GM21381 (cell line): ENCODE results near the gene SLFN5.
"Not testable (repeated sequence)": the region's sequence is repeated elsewhere in the genome, so short reads cannot be mapped to it uniquely, and the experiment has no call there.

Experiments used
- ATAC-seq: cut with Tn5 transposase; IDR thresholded peaks from one replicate; pipeline ENCODE4 v1.9.1; 2021; ENCODE audit warnings: mild to moderate bottlenecking, moderate library complexity; ENCODE audit not compliant: unreplicated experiment

Gene SLFN5

DNA sequence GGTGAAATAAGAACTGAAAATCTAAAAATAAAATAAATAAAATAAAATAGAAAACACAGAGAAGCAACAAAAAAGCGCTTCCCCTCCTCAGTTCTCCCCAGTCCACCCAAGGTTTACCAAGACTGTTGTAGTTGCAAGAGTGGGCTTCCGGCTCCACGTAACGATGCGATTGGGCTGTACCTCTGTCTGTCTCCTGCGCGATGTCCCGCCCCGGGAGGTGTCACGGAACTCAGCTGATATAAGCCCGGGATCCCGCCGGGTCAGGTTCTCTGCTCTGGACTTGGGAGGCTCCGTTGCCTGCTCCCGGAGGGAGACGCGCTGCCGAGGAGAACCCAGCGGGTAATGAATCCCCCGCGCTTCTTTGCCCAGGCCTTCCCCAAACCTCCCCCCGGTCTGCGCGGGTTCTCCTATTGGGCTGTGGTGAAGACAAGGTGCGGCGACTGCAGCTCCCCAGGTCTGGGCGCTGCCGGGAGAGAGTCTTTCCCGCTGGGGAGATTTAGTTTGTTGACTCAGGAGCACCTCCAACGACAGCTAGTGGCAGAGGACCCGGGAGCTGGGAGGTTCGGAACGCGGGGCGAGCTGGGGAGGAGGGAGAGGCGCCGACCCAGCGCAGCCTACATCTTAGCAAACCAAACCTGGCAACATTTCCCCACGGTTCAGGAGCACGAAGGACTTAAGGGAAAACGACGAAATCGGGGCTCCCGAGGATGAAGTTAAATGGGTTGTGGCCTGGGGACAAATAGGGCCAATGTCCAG is at the start of gene SLFN5:
Gene SLFN5, plus strand, starts transcription at position 268 of the 756 bp plus-strand sequence. CDS start 15,619 bp downstream, outside the sequence.
- peak; percentile 57 for ATAC-seq

DNA sequence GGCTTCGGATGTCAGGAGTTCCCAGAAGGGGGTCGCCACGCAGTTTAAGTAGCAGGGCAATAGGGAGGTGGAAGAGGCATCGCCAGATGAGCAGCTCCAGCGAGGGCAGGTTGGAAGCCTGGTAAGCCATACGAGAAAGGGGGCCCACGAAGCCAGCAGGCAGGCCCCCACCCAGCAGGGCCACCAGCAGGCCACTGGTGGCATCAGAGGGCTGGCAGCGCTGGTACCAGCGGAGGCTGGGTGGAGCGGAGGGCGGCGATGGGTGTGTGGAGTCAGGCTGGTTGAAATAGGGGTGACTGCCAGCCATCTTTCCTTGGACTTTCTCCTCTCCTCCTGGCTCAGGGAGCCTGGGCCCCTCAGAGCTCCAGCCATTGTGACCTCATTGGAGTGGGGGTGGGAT is 48.9 kb upstream of the SLFN5 start, which contains the start of gene SLC35G3:
Gene SLC35G3, minus strand, starts transcription at position 393 of the 400 bp plus-strand sequence. Its CDS starts 86 bp downstream, at position 307.
- ATAC-seq: not testable (repeated sequence)

DNA sequence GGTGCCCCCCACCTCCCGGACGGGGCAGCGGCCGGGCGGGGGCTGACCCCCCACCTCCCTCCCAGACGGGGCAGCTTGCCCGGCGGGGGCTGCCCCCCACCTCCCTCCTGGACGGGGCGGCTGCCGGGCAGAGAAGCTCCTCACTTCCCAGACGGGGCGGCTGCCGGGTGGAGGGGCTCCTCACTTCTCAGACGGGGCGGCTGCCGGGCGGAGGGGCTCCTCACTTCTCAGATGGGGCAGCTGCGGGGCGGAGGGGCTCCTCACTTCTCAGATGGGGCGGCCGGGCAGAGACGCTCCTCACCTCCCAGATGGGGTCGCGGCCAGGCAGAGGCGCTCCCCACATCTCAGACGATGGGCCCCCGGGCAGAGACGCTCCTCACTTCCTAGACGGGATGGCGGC is 47.8 kb upstream of the SLFN5 start:
- ATAC-seq: not testable (repeated sequence)

DNA sequence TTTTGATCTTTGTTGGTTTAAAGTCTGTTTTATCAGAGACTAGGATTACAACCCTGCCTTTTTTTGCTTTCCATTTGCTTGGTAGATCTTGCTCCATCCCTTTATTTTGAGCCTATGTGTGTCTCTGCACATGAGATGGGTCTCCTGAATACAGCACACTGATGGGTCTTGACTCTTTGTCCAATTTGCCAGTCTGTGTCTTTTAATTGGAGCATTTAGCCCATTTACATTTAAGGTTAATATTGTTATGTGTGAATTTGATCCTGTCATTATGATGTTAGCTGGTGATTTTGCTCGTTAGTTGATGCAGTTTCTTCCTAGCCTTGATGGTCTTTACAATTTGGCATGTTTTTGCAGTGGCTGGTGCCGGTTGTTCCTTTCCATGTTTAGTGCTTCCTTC is 40.3 kb upstream of the SLFN5 start:
- ATAC-seq: not testable (repeated sequence)

DNA sequence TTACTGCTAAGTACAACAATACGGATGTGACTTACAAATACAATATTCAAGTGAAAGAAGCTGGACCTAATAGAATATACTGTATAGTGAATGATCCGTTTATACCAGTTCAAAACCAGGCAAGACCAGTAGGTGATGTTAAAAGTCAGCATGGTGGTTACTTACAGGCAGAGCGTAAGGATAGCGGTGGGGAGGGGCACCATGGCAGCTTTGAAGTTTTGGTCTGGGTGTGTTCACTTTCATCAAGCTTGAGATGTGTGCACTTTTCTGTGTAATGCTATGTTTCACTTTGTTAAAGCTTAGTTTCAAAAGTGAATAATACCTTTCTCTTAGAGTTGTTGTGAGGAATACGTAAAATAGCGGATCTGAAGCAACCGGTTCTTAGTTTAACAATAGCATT is 32.1 kb upstream of the SLFN5 start:
- ATAC-seq: no peak

DNA sequence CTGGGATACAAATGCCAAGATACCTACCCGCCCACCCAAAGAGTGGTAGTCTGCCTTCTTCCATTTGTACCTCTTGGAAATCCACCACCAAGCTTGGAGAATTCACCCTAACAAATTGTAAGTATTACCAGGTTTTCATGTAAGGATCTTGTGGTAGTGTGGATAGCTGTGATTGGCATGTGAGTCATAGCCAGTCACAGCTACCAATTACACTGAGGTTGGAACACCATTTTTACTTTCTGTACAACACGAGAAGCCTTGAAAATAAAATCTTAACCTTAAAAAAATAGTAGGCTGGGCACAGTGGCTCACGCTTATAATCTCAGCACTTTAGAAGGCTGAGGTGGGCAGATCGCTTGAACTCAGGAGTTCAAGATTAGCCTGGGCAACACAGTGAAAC is 30.2 kb upstream of the SLFN5 start:
- ATAC-seq: no peak

DNA sequence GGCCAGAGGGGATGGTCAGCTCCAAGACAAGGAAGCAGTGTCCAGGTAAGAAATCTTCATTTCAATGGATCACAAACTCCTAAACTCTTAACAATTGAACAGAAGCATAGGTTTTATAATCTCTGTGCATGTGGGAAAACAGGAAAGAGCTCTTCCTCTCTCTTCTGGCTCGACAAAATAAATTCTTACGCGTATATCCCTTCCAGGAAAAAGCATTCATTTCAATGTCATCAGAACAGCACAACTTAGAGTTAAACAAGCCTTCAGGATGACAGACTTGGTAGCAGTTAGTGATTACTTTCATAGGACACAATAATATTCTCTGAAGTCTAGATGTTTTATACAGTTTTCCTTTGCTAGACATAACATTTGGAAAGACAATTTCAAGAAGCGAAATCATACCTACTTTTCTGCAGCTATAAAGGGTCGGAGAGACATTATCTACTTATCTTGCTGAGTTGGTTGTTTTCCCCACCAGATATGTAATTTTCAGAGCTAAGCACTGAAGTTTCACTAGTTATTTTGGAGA is 29.4 kb upstream of the SLFN5 start:
- ATAC-seq: no peak

DNA sequence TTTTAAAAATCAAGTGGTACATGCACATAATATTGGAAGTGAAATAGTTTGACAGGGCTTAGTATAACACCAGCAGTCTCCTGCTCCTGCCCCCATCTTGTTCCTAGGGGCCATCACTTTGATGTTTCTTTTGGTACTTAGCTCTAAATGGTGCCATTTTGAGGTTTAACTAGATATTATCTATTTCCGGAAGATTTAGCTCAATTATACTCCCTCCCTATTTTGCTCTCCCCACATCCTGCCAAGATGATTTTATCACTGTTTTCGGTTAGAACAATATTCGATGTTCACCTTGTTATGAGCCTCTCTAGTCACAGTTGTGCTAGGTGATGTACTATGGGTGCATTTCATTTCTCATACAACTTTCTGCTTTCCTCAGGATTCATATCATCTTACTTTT is 28.7 kb upstream of the SLFN5 start:
- ATAC-seq: no peak

DNA sequence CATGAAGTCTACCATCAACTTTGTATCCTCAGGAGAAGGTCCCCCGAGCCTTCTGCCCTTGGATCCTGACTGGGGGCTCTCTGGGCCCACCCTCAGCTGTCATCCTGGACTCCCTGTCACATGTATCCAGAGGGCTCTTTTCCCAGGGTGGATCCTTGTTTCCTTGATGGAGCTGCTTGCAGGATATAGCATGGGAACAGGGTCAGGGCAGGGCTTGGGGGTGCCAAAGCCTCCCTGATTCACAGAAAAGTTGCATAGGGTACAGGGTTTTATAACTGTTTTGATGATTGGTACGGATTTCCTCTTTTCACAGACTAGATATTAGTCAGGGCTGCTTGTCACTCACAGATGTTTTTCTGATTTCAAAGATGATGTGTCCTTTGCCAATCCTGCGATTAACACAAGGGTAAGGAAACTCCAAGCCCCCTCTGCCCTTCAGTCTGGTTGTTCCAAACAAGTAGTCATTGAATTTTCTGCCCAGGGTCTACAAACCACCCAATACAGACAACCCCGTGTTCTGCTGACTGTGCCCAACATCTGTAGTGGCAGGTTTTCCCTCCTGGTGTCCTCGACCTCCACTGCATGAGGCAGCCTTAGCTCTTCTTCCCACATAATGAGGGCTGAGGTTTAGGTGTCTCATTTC is 28.1 kb upstream of the SLFN5 start:
- no peak for ATAC-seq

DNA sequence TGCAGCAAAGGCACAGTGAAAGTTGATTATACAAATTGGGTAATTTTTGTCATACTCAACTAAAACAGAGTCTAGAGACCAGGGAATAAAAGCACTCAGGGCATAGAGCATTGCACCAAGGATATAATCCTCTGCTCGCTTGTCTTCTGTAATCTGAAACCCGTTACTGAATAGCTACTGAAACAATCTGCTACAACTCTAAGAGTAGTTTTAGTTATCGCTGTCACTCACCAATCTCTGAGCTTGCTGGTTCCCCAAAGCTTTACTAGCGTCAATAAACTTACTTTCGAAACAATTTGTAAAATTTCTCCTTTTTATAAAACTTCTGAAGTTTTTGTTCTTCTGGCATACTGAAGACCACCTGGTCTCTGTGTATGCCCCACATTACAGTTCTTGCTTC is 25.8 kb upstream of the SLFN5 start:
- ATAC-seq: no peak

DNA sequence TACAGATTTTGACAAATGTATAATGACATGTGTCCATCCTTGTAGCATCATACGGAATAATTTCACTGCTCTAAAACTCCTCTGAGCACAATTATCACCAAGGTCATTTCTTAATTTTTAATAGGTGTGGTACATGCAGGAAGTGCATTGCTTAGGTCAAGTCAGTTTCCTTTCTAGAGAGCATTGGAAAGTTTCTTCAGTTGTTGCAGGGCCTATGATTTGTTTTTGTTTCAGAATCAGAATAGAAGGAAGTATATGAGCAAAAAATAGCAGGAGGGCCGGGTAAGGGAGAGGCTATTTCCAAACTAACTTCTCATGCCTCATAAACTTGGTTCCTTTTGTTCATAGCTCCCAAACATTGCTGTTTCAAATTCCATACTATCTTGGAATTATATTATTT is 24.0 kb upstream of the SLFN5 start:
- ATAC-seq: no peak

DNA sequence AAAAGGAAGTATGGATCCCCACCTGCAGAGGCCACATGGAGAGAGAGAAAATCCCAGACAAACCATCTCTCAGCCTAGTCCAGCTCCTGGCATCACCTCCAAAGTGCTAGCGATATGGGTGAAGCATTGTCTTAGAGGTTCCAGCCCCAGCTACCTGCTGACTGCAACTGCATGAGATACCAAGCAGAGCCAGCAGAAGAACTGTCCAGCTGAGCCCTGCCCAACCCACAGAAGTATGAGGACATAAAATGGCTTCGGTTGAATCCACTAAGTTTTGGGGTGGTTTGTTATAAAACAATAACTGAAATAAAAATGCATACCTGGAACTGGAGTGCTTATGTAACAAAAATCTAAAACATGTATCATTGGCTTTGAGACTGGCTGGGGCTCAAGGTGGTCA is 20.4 kb upstream of the SLFN5 start:
- no peak for ATAC-seq

DNA sequence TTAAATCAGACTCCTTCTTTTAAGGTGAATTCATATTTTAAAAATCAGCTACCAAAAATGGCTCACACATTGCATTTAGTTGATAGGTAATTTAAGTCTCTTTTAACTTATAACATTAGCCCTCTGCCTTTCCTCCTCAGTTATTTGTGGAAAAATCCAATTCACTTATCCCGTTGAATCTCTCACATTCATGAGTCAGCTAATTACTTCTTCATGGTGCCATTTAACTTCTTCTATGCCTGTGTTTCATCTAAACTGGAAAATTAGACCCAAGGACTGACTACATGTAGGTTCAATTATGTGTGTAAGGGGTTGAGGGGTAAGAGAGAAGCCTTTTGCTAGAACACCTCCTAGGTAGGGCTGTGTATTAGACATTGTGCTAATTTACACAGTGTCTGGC is 18.4 kb upstream of the SLFN5 start:
- ATAC-seq: no peak

DNA sequence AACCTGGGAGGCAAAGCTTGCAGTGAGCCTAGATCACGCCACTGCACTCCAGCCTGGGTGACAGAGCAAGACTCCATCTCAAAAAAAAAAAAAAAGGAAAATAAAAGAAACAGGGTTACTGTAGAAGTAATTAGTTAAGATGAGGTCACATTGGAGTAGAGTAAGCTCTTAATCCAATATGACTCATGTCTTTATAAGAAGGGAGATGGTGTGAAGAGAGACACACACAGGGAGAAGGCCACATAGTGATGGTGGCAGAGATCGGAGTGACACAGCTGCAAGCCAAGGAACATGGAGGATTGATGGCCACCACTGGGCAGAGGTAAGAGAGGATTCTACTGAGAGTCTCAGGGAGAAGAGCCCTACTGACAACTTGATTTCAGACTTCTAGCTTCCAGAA is 15.3 kb upstream of the SLFN5 start:
- no peak for ATAC-seq

DNA sequence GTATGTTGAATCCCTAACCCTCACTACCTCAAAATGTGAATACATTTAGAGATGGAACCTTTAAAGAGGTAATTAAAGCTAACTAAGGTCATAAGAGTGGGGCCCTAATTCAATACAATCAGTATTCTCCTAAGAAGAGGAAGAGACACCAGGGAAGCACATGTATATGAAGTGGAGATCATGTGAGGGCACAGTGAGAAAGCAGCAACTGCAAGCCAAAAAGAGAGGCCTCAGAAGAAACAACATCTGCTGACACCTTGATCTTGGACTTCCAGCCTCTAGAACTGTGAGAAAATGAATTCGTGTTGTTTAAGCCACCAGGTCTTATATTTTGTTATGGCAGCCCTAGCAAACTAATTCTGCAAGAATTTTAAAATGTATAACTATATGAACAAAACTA is 13.2 kb upstream of the SLFN5 start:
- ATAC-seq: no peak

DNA sequence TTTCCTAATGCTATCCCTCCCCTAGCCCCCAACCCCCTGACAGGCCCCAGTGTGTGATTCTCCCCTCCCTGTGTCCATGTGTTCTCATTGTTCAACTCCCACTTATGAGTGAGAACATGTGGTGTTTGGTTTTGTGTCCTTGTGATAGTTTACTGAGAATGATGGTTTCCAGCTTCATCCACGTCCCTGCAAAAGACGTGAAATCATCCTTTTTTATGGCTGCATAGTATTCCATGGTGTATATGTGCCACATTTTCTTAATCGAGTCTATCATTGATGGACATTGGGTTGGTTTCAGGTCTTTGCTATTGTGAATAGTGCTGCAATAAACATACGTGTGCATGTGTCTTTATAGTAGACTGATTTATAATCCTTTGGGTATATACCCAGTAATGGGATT is 8.6 kb upstream of the SLFN5 start:
- ATAC-seq: not testable (repeated sequence)

DNA sequence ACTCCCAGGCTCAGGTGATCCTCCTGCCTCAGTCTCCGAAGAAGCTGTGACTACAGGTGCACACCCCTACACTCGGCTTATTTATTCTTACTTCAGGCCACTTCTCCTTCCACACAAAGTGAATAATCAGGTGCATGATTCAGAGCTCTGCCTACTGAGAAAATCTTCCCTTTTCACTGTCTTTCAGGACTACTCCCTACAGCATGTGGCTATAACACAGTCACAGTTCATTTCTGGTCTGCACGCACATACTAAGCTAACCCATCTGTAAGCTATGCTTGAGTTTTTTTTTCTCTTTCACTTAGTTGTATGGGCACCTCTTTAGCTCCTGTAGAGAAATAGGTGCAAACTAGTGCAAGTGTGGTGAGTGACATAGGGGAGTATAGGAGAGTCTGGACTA is 7.6 kb upstream of the SLFN5 start:
- no peak for ATAC-seq

DNA sequence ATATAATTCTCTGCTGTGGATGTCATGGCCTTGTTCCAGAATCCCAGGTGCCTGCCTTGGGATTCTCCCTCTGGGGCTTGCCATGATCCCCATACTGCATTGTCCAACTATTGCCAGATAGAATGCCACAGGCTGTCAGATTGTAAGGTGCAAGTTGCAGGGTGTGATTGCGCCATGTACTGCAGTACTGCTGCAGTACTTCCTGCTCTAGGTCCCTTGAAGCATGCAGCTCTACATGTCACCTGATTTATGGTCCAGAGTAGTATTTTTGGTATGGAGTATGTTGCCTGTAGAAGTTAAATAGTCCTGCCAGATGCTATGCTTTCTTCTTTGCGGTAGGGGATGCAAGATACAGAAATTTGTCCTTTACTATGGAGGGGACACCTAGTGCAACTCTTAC is 7.0 kb upstream of the SLFN5 start:
- no peak for ATAC-seq

DNA sequence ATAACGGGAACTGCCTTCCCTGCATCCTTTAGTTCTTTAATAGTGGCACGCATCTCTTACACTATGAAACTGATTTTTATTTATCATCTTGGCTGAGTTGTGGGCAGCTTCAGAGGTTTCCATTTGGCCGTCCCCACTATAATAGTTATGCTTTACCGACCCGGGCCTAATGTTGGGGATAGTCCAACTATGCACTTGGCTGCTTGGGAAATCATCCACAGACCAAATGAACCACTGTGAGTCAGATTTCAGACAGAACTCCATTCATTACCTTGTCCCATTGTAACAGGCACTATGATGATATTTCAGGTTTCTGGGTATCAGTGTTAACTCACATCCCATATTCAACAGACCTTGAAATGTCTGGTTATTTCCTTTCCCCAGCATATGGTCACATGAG is 6.1 kb upstream of the SLFN5 start:
- ATAC-seq: no peak

DNA sequence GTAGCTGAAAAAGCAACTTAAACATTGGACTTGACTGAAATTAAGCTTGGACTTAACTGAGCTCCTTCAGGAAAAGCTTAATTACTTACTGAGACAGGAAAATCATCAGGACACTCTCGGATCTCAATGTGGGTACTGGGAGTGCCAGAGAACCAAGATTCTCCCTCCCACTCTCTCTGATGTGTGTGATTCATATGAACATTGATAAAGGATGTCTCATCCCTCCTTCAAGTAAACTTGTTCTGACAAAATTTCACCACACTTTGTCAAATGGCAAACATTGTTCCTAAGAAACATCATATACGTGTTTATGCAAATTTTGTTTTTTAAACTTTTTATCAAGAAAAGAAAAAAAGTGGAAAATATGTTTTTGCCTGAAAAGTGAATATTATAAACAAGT is 4.1 kb upstream of the SLFN5 start:
- ATAC-seq: no peak

DNA sequence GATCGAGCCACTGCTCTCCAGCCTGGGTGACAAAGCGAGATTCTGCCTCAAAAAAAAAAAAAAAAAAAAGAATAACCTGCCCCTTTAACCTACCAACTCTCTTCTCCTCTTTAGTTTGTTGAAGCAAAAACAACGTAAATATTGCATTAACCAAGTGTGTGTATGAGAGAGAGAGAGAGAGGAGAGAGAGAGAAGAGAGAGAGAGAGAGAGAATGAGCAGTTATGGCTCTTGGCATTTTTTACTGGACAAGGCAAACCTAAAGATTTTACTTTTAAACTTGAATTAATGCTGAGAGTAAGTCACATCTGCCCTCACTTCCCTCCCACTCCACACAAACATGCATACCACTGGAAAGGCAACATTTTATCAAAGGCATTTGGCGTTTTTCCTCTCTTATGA is 3.0 kb upstream of the SLFN5 start:
- ATAC-seq: no peak

DNA sequence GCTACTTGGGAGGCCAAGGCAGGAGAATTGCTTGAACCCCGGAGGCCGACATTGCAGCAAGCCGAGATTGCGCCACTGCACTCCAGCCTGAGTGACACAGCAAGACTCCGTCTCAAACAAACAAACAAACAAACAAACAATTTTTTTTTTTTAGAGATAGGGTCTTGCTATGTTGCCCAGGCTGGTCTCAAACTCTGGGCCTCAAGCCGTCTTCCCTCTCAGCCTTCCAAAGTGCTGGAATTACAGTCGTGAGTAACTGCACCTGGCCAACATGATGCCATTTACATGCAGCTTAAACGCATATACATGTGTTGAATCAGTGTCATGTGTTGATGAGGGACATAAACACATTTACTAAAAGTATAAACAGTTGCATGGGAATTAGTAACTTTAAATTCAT is 2.0 kb upstream of the SLFN5 start:
- ATAC-seq: no peak
